Pancreas (tissue), 10 donors: Measurements from ENCODE around the gene RFC5. TPM values are rescaled to one million over a fixed set of nuclear protein-coding genes. Genes with fewer than 3 reads are reported as not detected.
A peak's percentile ranks its signal among the peaks of the same experiment; 100 is the strongest.

Experiments used
- ATAC-seq, 4 donors: fragments of 200-7000 bp; cut with Tn5 transposase; one replicate each; pipeline versions ENCODE4 v1.8.0 to v1.9.1; 2020; ENCODE audit warnings: mild to moderate bottlenecking in 4 of 4, moderate library complexity in 4 of 4
- DNase-seq, 6 donors: peaks; one replicate each; pipeline ENCODE4 v3.0.0-alpha.2; 2020
- FAIRE-seq: peaks from 2 replicates; lab custom pipeline; 2012; peaks lifted over from hg19 to GRCh38; lab: Jason Lieb, UNC
- H3K27ac ChIP-seq, 4 donors: fragments of 200-600 bp; sonication (generic); 1 replicate in 3 of 4; 2 replicates in 1 of 4; pipeline versions ENCODE4 v1.5.0 to v1.8.0; 2020
- H3K27me3 ChIP-seq, 4 donors: fragments of 200-600 bp; one replicate each; pipeline ENCODE4 v1.8.0; 2021
- H3K36me3 ChIP-seq, 3 donors: fragments of 200-600 bp; sonication (generic) in 1 of 3; one replicate each; pipeline versions ENCODE4 v1.5.0 to v1.8.0; 2020 to 2021
- H3K4me1 ChIP-seq, 3 donors: fragments of 200-600 bp; one replicate each; pipeline ENCODE4 v1.8.0; 2021
- H3K4me3 ChIP-seq, 4 donors: fragments of 200-600 bp; sonication (generic) in 2 of 4; one replicate each; pipeline versions ENCODE4 v1.5.0 to v1.8.0; 2020 to 2021
- H3K9me3 ChIP-seq, 4 donors: fragments of 200-600 bp; one replicate each; pipeline ENCODE4 v1.8.0; 2021
- WGBS, 2 donors: extraction: QIAGEN DNeasy Blood & Tissue Kit; methylation state at CpG; one replicate each; pipeline ENCODE4 v1.1.7; 2013; 5-methylcytosine and 5-hydroxymethylcytosine counted together
- intact Hi-C, 3 donors: fragments of 100-400 bp; cut with DNase I; formaldehyde crosslinking; loops; one replicate each; pipeline versions ENCODE4 v1.11.1 to v1.14.2; 2022
- polyA plus RNA-seq, 2 donors: library from polyadenylated mRNA; stranded (reverse); fragments of 200-250 nt; gene quantifications; one replicate each; pipeline ENCODE4 v1.2.3, GENCODE V29; 2013
- total RNA-seq, 6 donors: library from RNA; stranded (reverse); fragmentation: NEBNext Ultra II Directional in 4 of 6; extraction: Animal tissue kit (Norgen Biotek cat#: 25700) in 4 of 6; gene quantifications; one replicate each; pipeline versions ENCODE4 v1.2.1 to v1.2.4, GENCODE V29; 2021 to 2023
- TF ChIP-seq, protein P1 (sequence below), 4 donors: fragments of 200-600 bp; sonication (generic) in 3 of 4; IDR thresholded peaks; one replicate each; pipeline versions ENCODE4 v1.5.0 to v1.8.0; 2021; ENCODE audit warnings: antibody characterized with exemption in 4 of 4
- donor health status: healthy with polysubstance abuse.
- donor health status: DM: no; HTN: no; CAD: no; lungs with moderate emphysema.
- donor health status: DM: no; HTN: no; CAD: no.
- donor health status: control.
- donor health status: control.
- donor health status: Bipolar disorder and iron deficiency.
- donor health status: DM: yes; HTN: yes; CAD: no.
- donor health status: DM: no; HTN: no; CAD: no.
- donor health status: DM: no; HTN: no; CAD: no.
- donor health status: DM: yes; HTN: yes; CAD: no.

The RFC5 gene
- total and polyA plus RNA-seq, 8 donors, result 4.0 to 8.8 (median 5.1) TPM

DNA sequence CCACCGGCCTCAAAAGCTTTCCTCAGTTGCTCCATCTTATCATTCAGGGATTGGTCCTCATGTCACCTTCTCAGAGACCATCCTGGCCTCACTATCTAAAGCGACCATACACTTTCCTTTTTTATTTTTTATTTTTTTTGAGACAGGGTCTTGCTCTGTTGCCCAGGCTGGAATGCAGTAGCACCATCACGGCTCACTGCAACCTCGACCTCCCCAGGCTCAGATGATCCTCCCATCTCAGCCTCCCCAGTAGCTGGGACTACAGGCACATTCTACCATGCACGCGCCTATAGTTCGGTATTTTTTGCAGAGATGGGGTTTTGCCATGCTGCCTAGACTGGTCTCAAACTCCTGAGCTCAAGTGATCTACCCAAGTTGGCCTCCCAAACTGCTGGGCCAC, 41.7 kb downstream of the RFC5 start:
- Histone ChIP-seq H3K4me1 (peaks cover 8 to 34% (median 31%) of the 10 kb centered on the region in 3 donors), H3K36me3 (no peaks in the 10 kb centered on the region), H3K4me3 (no peak overlapping the region), H3K9me3 (no peaks in the 10 kb centered on the region), H3K27me3 (no peaks in the 10 kb centered on the region), H3K27ac (no peak overlapping the region)
- intact Hi-C loops, result no loop called here
- FAIRE-seq (no peak), DNase-seq (no peak), ATAC-seq (no peak)
- 94 to 95% methylated on average over 7 of the region's 7 CpGs for WGBS, 2 donors
- TF ChIP-seq, protein P1, sequence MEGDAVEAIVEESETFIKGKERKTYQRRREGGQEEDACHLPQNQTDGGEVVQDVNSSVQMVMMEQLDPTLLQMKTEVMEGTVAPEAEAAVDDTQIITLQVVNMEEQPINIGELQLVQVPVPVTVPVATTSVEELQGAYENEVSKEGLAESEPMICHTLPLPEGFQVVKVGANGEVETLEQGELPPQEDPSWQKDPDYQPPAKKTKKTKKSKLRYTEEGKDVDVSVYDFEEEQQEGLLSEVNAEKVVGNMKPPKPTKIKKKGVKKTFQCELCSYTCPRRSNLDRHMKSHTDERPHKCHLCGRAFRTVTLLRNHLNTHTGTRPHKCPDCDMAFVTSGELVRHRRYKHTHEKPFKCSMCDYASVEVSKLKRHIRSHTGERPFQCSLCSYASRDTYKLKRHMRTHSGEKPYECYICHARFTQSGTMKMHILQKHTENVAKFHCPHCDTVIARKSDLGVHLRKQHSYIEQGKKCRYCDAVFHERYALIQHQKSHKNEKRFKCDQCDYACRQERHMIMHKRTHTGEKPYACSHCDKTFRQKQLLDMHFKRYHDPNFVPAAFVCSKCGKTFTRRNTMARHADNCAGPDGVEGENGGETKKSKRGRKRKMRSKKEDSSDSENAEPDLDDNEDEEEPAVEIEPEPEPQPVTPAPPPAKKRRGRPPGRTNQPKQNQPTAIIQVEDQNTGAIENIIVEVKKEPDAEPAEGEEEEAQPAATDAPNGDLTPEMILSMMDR (IDR thresholded peaks at IDR 0.05), result no peak

DNA sequence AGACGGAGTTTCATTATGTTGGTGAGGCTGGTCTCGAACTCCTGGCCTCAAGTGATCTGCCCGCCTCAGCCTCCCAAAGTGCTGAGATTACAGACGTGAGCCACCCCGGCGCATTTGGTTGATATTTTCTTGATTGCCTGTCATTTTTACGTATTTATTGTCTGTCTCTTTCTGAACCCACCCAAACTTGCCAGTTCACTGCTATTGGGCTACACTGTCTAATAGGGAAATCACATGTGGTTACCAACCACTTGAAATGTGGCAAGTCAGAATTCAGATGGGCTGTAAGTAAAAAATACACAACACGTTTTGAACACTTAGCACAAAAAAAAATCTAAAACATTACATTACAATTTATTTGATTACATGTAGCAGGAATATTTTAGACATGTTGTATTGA, 42.4 kb downstream of the RFC5 start:
- intact Hi-C loops, result no loop called here
- TF ChIP-seq, protein P1 (IDR thresholded peaks at IDR 0.05), result no peak
- H3K4me3 ChIP-seq, result no peak overlapping the region
- H3K4me1 ChIP-seq, result peaks cover 9 to 34% (median 29%) of the 10 kb centered on the region in 3 donors
- WGBS, 2 donors, result 80 to 88% methylated on average over 8 of the region's 8 CpGs
- FAIRE-seq (no peak), DNase-seq (no peak), ATAC-seq (no peak)
- H3K36me3 ChIP-seq, result no peaks in the 10 kb centered on the region
- peak overlapping the region in 2 of 4 donors; percentile 93 to 95 for H3K27ac ChIP-seq
- H3K9me3 ChIP-seq, result no peaks in the 10 kb centered on the region
- no peaks in the 10 kb centered on the region for H3K27me3 ChIP-seq

DNA sequence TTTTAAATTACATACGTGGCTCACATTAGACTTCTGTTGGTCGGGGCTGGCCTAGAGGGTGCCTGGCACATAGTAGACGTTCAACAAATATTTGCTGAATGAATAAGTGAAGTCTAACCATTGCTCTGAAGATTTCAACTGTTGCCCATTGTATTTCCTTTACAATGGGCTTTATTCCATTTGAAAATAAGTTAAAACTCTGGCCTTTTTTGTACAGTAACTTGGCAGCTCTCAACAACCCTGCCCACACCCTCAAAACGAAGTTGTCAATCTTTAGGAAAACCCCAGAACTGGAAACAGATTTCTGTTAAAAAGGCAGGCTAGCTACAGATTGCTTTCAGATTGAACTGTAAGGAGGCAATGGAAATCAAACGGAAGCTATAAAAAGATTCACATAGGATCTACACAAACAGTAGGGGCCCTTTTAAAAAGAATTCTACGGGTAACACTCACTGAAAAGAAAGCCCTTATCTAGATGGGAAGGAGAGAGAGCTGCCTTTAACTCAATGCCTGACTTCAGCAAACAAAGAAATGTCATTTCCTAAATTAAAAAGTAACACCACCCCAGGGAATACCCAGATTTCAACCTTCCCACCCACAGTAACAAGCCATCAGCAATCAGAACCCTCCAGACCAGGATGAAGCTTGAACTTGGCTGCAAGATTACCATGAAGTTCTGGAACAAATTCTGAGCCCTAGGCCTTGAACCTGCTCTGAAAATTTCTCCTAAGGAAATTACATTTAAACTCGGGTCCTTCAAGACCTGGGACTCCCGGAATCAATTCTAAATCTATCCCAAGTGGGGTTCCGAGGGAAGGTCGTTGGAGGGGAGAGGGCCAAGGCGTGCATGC, 43.1 kb downstream of the RFC5 start:
- ATAC-seq (no peak), DNase-seq (no peak), FAIRE-seq (no peak)
- Histone ChIP-seq H3K27me3 (no peaks in the 10 kb centered on the region), H3K36me3 (no peaks in the 10 kb centered on the region), H3K27ac (peak overlapping the region; percentile 85 to 95 (median 93)), H3K4me3 (peak overlapping the region; percentile 56 to 73 (median 64)), H3K9me3 (no peaks in the 10 kb centered on the region), H3K4me1 (peaks cover 14 to 38% (median 35%) of the 10 kb centered on the region in 3 donors)
- TF ChIP-seq, protein P1 (IDR thresholded peaks at IDR 0.05), result no peak
- intact Hi-C loops, result no loop called here
- 6 to 8% methylated on average over 11 of the region's 11 CpGs for WGBS, 2 donors

DNA sequence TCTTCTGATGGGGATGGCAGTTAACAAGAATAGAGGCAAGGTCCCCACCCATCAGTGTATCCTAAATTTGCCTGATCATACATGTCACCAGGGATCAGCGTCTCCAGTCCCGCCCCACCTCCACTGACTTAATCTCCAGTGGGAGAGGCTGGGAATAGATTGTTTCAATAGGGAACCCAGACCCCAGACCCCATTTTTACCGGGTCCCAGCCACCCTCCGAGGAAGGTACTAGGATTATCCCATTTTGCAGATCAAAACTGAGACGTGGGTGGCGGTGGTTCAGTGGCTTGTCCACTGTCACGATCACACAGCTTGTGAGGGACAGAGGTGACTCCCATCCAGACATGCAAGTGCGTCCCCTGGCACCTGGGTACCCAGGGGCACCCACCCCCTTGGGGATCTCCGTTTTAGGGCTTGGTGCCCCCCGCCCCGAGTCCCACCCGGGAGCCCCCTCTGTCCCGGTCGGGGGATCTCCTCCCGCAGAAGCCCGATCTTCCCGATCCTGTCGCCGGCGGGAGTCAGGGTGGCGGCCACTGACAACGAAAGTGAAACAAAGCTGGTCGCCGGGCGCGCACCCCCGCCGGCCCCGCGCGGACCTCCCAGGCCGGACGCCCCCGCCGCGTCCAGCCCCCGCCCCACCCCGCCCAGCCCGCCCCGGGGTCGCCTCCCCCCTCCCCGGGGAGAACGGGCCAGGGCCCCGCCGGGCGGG, 44.0 kb downstream of the RFC5 start:
- no peak for FAIRE-seq
- H3K27me3 ChIP-seq, result no peaks in the 10 kb centered on the region
- H3K27ac ChIP-seq, result peak overlapping the region; percentile 85 to 95 (median 93)
- peak; percentile 47 to 82 (median 62) for DNase-seq
- H3K9me3 ChIP-seq, result no peaks in the 10 kb centered on the region
- H3K4me3 ChIP-seq, result peak overlapping the region; percentile 56 to 73 (median 64)
- TF ChIP-seq, protein P1 (IDR thresholded peaks at IDR 0.05), result no peak
- WGBS, 2 donors, result 1 to 2% methylated on average over 17 to 46 of the region's 46 CpGs
- intact Hi-C loops, result no loop called here
- H3K4me1 ChIP-seq, result peaks cover 14 to 43% (median 36%) of the 10 kb centered on the region in 3 donors
- ATAC-seq, result peak in 3 of 4 donors; percentile 30 to 39 (median 37)
- no peaks in the 10 kb centered on the region for H3K36me3 ChIP-seq
